Measurements from ENCODE around the gene AUP1.
A peak's percentile ranks its signal among the peaks of the same experiment; 100 is the strongest.

Gene AUP1

DNA sequence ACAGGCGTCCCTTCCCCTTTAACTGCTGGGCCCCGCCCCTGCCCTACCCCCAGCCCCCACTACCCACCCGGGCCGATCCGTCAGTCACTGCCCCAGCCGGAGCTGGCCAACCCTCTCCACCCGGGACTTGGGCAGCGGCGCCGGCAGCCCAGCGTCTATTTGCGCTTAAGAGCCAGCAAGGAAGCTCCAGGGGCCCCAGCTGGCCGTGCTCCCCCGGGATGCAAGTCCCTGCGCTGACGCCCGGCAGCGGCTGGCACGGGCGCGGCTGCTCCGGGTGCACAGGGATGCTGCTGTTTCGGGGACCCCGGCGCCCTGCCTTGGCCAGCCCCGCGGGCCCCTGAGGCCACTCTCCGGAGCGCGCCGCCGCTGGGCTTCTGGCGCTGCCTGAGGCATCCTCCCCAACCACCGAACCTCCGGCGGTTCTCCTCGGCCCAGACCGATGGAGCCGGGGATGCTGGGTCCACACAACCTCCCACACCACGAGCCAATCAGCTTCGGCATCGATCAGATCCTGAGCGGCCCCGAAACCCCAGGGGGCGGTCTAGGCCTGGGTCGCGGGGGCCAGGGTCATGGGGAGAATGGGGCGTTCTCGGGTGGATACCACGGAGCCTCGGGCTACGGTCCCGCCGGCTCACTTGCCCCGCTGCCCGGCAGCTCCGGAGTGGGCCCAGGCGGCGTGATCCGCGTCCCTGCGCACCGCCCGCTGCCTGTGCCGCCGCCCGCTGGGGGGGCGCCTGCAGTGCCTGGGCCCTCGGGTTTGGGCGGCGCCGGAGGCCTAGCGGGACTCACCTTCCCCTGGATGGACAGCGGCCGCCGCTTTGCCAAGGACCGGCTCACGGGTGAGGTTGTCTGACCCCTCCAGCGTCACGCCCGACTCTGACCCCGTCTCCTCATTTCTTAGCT is 14.9 kb downstream of the AUP1 start, which contains the start of gene TLX2:
Gene TLX2 (plus strand): TSS at position 83 of the 903 bp plus-strand sequence. CDS start 357 bp downstream, at position 440.
- peak; percentile 79 for ATAC-seq
- TF ChIP-seq, protein P1, sequence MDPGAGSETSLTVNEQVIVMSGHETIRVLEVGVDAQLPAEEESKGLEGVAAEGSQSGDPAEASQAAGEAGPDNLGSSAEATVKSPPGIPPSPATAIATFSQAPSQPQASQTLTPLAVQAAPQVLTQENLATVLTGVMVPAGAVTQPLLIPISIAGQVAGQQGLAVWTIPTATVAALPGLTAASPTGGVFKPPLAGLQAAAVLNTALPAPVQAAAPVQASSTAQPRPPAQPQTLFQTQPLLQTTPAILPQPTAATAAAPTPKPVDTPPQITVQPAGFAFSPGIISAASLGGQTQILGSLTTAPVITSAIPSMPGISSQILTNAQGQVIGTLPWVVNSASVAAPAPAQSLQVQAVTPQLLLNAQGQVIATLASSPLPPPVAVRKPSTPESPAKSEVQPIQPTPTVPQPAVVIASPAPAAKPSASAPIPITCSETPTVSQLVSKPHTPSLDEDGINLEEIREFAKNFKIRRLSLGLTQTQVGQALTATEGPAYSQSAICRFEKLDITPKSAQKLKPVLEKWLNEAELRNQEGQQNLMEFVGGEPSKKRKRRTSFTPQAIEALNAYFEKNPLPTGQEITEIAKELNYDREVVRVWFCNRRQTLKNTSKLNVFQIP (CRISPR knock-in tag; IDR thresholded peaks at IDR 0.05; ENCODE audit: borderline replicate concordance, low read depth): no peak
- TF ChIP-seq PPARA (CRISPR knock-in tag; IDR thresholded peaks at IDR 0.05; ENCODE audit: borderline replicate concordance) (no peak), TSHZ2 (CRISPR knock-in tag; IDR thresholded peaks at IDR 0.05) (no peak), ZFP3 (CRISPR knock-in tag; IDR thresholded peaks at IDR 0.05) (no peak), ESRRG (CRISPR knock-in tag; IDR thresholded peaks at IDR 0.05) (no peak), ARNTL (CRISPR knock-in tag; IDR thresholded peaks at IDR 0.05; ENCODE audit: borderline replicate concordance, low read depth) (no peak)

DNA sequence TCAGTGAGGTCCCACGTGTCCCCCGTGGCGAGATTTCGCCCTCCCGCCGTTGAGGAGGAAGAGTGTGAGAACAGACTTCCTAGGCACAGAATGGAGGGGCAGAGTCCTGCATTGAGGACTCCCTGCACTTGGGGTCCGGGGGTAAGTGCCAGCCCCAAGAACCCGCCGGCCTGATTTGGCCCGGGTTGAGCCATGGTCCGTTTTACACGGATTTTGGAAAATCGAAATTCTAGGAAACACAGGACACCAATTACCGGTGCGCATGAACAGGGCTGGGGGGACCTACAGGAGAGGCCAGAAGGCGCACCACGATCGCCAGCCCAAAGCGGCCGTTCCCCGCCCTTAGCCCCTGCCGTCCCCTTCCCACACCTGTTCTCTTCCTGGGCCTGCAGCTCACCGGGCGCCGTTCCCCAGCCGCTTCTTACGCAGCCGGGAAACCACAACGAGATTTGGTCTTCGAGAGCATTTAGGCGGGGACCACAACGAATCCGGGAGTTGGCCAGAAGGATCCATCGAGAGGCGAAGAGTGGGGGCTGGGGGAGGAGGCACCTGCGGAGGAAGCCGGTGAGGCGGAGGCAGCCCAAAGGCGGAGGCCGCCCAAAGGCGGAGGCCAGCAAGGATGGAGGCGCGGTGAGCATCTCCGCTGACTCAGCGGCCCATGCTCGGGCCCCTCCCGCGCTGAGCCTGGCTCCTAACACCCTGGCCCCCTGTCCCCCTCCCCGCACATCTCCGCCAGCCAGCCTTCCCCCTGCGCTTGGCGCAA is 15.7 kb downstream of the AUP1 start:
- peak; percentile 18 for ATAC-seq
- peak; percentile 59; the same call in 1 of the 2 replicates for TF ChIP-seq GLIS3 (CRISPR knock-in tag; IDR thresholded peaks at IDR 0.05)
- no peak for TF ChIP-seq ARNTL (CRISPR knock-in tag; IDR thresholded peaks at IDR 0.05; ENCODE audit: borderline replicate concordance, low read depth)
- peak; percentile 91; the same call in 1 of the 2 replicates for TF ChIP-seq PATZ1 (CRISPR knock-in tag; IDR thresholded peaks at IDR 0.05; ENCODE audit: borderline replicate concordance)

GRCh38 chr2:74512744-74513604 is 16.5 kb downstream of the AUP1 start:
- ATAC-seq: peak; percentile 41
- TF ChIP-seq ZFP3 (CRISPR knock-in tag; IDR thresholded peaks at IDR 0.05) (peak; percentile 78), ZC3H10 (CRISPR knock-in tag; IDR thresholded peaks at IDR 0.05) (no peak), BACH2 (CRISPR knock-in tag; IDR thresholded peaks at IDR 0.05; ENCODE audit: borderline replicate concordance) (no peak), ZNF8 (CRISPR knock-in tag; IDR thresholded peaks at IDR 0.05) (0 out of 2 replicates have a peak, but pooled peaks have one; percentile 4), PATZ1 (CRISPR knock-in tag; IDR thresholded peaks at IDR 0.05; ENCODE audit: borderline replicate concordance) (peak; percentile 100), TOX (CRISPR knock-in tag; IDR thresholded peaks at IDR 0.05; ENCODE audit: borderline replicate concordance) (no peak), ESRRG (CRISPR knock-in tag; IDR thresholded peaks at IDR 0.05) (no peak), OSR1 (CRISPR knock-in tag; IDR thresholded peaks at IDR 0.05) (no peak), TCF4 (CRISPR knock-in tag; IDR thresholded peaks at IDR 0.05; ENCODE audit: borderline replicate concordance) (peak; percentile 71; the same call in 1 of the 2 replicates), RARB (CRISPR knock-in tag; IDR thresholded peaks at IDR 0.05) (no peak), SNAI2 (CRISPR knock-in tag; IDR thresholded peaks at IDR 0.05) (no peak), ARNTL (CRISPR knock-in tag; IDR thresholded peaks at IDR 0.05; ENCODE audit: borderline replicate concordance, low read depth) (no peak), GLIS3 (CRISPR knock-in tag; IDR thresholded peaks at IDR 0.05) (peak; percentile 67; the same call in 1 of the 2 replicates), ZNF70 (CRISPR knock-in tag; IDR thresholded peaks at IDR 0.05) (0 out of 2 replicates have a peak, but pooled peaks have one; percentile 12), ZNF565 (CRISPR knock-in tag; conservative IDR thresholded peaks at IDR 0.05; ENCODE audit: low read depth) (no peak), ISL1 (CRISPR knock-in tag; IDR thresholded peaks at IDR 0.05) (peak; percentile 60), TSHZ2 (CRISPR knock-in tag; IDR thresholded peaks at IDR 0.05) (peak; percentile 12; the same call in 1 of the 2 replicates), PPARA (CRISPR knock-in tag; IDR thresholded peaks at IDR 0.05; ENCODE audit: borderline replicate concordance) (no peak)
- TF ChIP-seq, protein P1 (CRISPR knock-in tag; IDR thresholded peaks at IDR 0.05; ENCODE audit: borderline replicate concordance, low read depth): no peak

All from SK-N-SH treated with all-trans-retinoic acid at 6 μM for 48 hours (cell line).